ENCODE measurements around the gene FAM114A1. TPM values are rescaled to one million over a fixed set of nuclear protein-coding genes. Genes with fewer than 3 reads are reported as not detected.

FAM114A1 gene
- total and polyA plus RNA-seq, 2 of the 8 experiments (the other 6 are each of a cell fraction or from before 2014, with no cell fraction given), result 9.5 to 12.0 TPM

- Histone ChIP-seq H3K27ac (ENCODE audit: low read depth, low read length) (no peak overlapping the region), H3K4me3 (ENCODE audit: extremely low read depth in 1 of 4, insufficient read depth in 2 of 4, low read depth in 3 of 4, low read length in 4 of 4) (no peak overlapping the region), H3K79me2 (ENCODE audit: control insufficient read depth in 1 of 2, insufficient read depth in 2 of 2, low read length in 2 of 2) (no peaks in the 10 kb centered on the region), H4K91ac (replicated peaks; ENCODE audit: insufficient read length, low read length) (no peak overlapping the region), H2AFZ (ENCODE audit: low read length) (no peak overlapping the region), H2BK15ac (ENCODE audit: low read length) (no peak overlapping the region), H3K4me2 (ENCODE audit: insufficient read depth in 1 of 2, low read depth in 2 of 2, low read length in 2 of 2) (no peak overlapping the region), H3K56ac (replicated peaks; ENCODE audit: insufficient read length, low read depth, low read length) (no peak overlapping the region), H3K27me3 (replicated peaks in 1 of 4; ENCODE audit: control insufficient read depth in 3 of 4, extremely low read depth in 1 of 4, insufficient read depth in 3 of 4, low read length in 3 of 4) (no peaks in the 10 kb centered on the region), H3K79me1 (ENCODE audit: low read depth, low read length) (no peaks in the 10 kb centered on the region), H2BK120ac (replicated peaks; ENCODE audit: low read depth, low read length) (no peak overlapping the region), H3K9me3 (ENCODE audit: insufficient read depth in 2 of 2, low read depth in 1 of 2, low read length in 1 of 2) (no peaks in the 10 kb centered on the region), H2BK20ac (ENCODE audit: low read length) (no peak overlapping the region), H3K14ac (ENCODE audit: insufficient read length) (no peak overlapping the region), H4K8ac (ENCODE audit: extremely low read depth, insufficient read depth, low read length) (no peak overlapping the region), H4K20me1 (replicated peaks in 1 of 2; ENCODE audit: control insufficient read depth in 1 of 2, insufficient read depth in 2 of 2, low read length in 2 of 2) (no peaks in the 10 kb centered on the region), H3K18ac (ENCODE audit: extremely low read depth, low read length) (no peak overlapping the region), H3K4ac (replicated peaks; ENCODE audit: insufficient read length, low read depth, low read length) (no peak overlapping the region), H4K5ac (ENCODE audit: insufficient read length, low read depth, low read length) (no peak overlapping the region), H2BK5ac (ENCODE audit: low read depth, low read length) (no peak overlapping the region), H2BK12ac (ENCODE audit: low read depth, low read length) (no peak overlapping the region), H3K9ac (replicated peaks in 1 of 4; ENCODE audit: extremely low read depth in 1 of 4, low read depth in 3 of 4, low read length in 3 of 4) (no peak overlapping the region), H3K23me2 (ENCODE audit: low read depth, low read length) (no peaks in the 10 kb centered on the region), H3K36me3 (ENCODE audit: control insufficient read depth in 2 of 4, insufficient read depth in 4 of 4, low read length in 3 of 4) (peaks cover 0 to 3% (median 0%) of the 10 kb centered on the region in 4 experiments; a peak in 1 of 8 replicates), H3K4me1 (replicated peaks in 1 of 4; ENCODE audit: control insufficient read depth in 3 of 4, insufficient read depth in 4 of 4, low read length in 3 of 4) (peaks cover 0 to 3% (median 0%) of the 10 kb centered on the region in 4 experiments; a peak in 2 of 7 replicates), H2AK5ac (ENCODE audit: low read depth, low read length) (no peak overlapping the region), H3K23ac (ENCODE audit: insufficient read length) (no peak overlapping the region)
- DNase-seq (ENCODE audit: low read depth in 1 of 2, low spot score in 2 of 2) (no peak), FAIRE-seq (no peak)
- POLR2A ChIA-PET (ENCODE audit: partially characterized antibody), result no interaction called here
- WGBS, 2 experiments (ENCODE audit: extremely low coverage in 1 of 2, insufficient coverage in 1 of 2, insufficient read length in 1 of 2, insufficient replicate concordance in 2 of 2, low coverage in 1 of 2, low lambda C conversion rate in 2 of 2, missing lambda C conversion rate in 1 of 2), result 87% methylated on average over 6 of the region's 6 CpGs; no CpG with 5 or more reads in 1 of the 2 experiments
- CTCF ChIA-PET (ENCODE audit: partially characterized antibody), result interaction anchor here (1.2 kb wide), 2 partner anchors 16 to 39 kb away, joined by 3 read pairs; no protein-coding TSS in a partner anchor
- TF ChIP-seq RBBP5 (IDR thresholded peaks at IDR 0.05; ENCODE audit: borderline replicate concordance, low read depth, low read length) (no peak), KDM5A (IDR thresholded peaks at IDR 0.05; ENCODE audit: low read length) (no peak), SP4 (IDR thresholded peaks at IDR 0.05; ENCODE audit: low read length) (no peak), SIX5 (IDR thresholded peaks at IDR 0.05; ENCODE audit: low read depth, low read length) (no peak), TEAD4 (IDR thresholded peaks at IDR 0.05; ENCODE audit: low read depth, low read length) (no peak), MAFK (IDR thresholded peaks at IDR 0.05; ENCODE audit: low read depth, low read length) (no peak), NANOG (IDR thresholded peaks at IDR 0.05; ENCODE audit: insufficient read depth, low read depth, low read length, poor library complexity, severe bottlenecking) (no peak), GABPA (IDR thresholded peaks at IDR 0.05; ENCODE audit: borderline replicate concordance, insufficient read depth, low read length) (no peak), TAF7 (optimal IDR thresholded peaks at IDR 0.05; ENCODE audit: borderline replicate concordance, low read depth, low read length) (no peak), EGR1 (IDR thresholded peaks at IDR 0.05; ENCODE audit: borderline replicate concordance, low read depth, low read length) (no peak), HDAC6 (IDR thresholded peaks at IDR 0.05; ENCODE audit: low read depth, low read length) (no peak), SP1 (IDR thresholded peaks at IDR 0.05; ENCODE audit: low read depth, low read length) (no peak), CHD2 (IDR thresholded peaks at IDR 0.05; ENCODE audit: low read length) (no peak), POLR2AphosphoS5 (IDR thresholded peaks at IDR 0.05; ENCODE audit: low read depth, low read length) (no peak), BACH1 (IDR thresholded peaks at IDR 0.05; ENCODE audit: low read length) (no peak)
- TF ChIP-seq, protein P1, sequence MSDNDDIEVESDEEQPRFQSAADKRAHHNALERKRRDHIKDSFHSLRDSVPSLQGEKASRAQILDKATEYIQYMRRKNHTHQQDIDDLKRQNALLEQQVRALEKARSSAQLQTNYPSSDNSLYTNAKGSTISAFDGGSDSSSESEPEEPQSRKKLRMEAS (IDR thresholded peaks at IDR 0.05), result no peak
Observed at GRCh38 chr4:38930707-38931106, 63.1 kb downstream of the FAM114A1 start.

Measured in H1 (cell line).